Epithelial cell of proximal tubule (primary cell): Measurements from ENCODE around the gene ZNF606. TPM values are rescaled to one million over a fixed set of nuclear protein-coding genes. Genes with fewer than 3 reads are reported as not detected.

Experiments used
- DNase-seq: peaks from one replicate; pipeline ENCODE4 v3.0.0-alpha.2; 2011; ENCODE audit warnings: low read depth
- H3K4me3 ChIP-seq: 2 replicates; pipeline ENCODE4 v1.5.1; 2011; ENCODE audit warnings: low read depth, mild to moderate bottlenecking, low read length
- CTCF ChIP-seq: conservative IDR thresholded peaks from 2 replicates; pipeline ENCODE4 v1.5.1; 2012; ENCODE audit warnings: low read depth, mild to moderate bottlenecking, low read length
- total RNA-seq: library from RNA; depleted of rRNA; stranded (reverse); fragments of >200 nt; gene quantifications from 2 replicates; pipeline ENCODE4 v1.2.3, GENCODE V29; 2015

Gene ZNF606
- 6.2 and 23.6 TPM in 2 replicates for total RNA-seq

GRCh38 chr19:58002384-58003173, at the start of gene ZNF606:
ZNF606 (minus strand) TSS chr19:58002820; CDS start chr19:58001319, 1,501 bp downstream.
- H3K4me3 ChIP-seq = peak within 1 kb of the TSS; percentile 68
- peak; percentile 25 for DNase-seq
- TF ChIP-seq CTCF = no peak

- DNase-seq = no peak
- TF ChIP-seq CTCF = no peak
- no peak overlapping the region for H3K4me3 ChIP-seq
These were observed 49.6 kb upstream of the ZNF606 start for GRCh38 chr19:58052256-58052655.

GRCh38 chr19:58047672-58048071, 45.1 kb upstream of the ZNF606 start:
- TF ChIP-seq CTCF = no peak
- H3K4me3 ChIP-seq = no peak overlapping the region
- DNase-seq = no peak

GRCh38 chr19:58046856-58047255, 44.2 kb upstream of the ZNF606 start:
- DNase-seq = no peak
- TF ChIP-seq CTCF = no peak
- no peak overlapping the region for H3K4me3 ChIP-seq

GRCh38 chr19:58045411-58046050, 42.9 kb upstream of the ZNF606 start:
- TF ChIP-seq CTCF = no peak
- no peak for DNase-seq
- H3K4me3 ChIP-seq = no peak overlapping the region

GRCh38 chr19:58044886-58045285, 42.3 kb upstream of the ZNF606 start:
- no peak for TF ChIP-seq CTCF
- no peak overlapping the region for H3K4me3 ChIP-seq
- no peak for DNase-seq
